A172 (cell line): ENCODE data around the gene MC1R. TPM values are rescaled to one million over a fixed set of nuclear protein-coding genes. Genes with fewer than 3 reads are reported as not detected.
"Not testable (repeated sequence)": the region's sequence is repeated elsewhere in the genome, so short reads cannot be mapped to it uniquely, and the experiment has no call there.

ENCODE experiments used
- DNase-seq: peaks from one replicate; pipeline ENCODE4 v3.0.0-alpha.2; 2015; ENCODE audit warnings: low spot score
- total RNA-seq: library from RNA; depleted of rRNA; stranded (reverse); fragments of >200 nt; shearing (Covaris generic); gene quantifications from 2 replicates; pipeline ENCODE4 v1.2.3, GENCODE V29; 2014

MC1R gene
- total RNA-seq, 1 experiment from 2014 or later = 7.2 TPM

- DNase-seq = no peak
Measured at GRCh38 chr16:89934611-89935553, 16.2 kb downstream of the MC1R start.

- not testable (repeated sequence) for DNase-seq
Measured at GRCh38 chr16:89935620-89936019, 17.0 kb downstream of the MC1R start.

DNA sequence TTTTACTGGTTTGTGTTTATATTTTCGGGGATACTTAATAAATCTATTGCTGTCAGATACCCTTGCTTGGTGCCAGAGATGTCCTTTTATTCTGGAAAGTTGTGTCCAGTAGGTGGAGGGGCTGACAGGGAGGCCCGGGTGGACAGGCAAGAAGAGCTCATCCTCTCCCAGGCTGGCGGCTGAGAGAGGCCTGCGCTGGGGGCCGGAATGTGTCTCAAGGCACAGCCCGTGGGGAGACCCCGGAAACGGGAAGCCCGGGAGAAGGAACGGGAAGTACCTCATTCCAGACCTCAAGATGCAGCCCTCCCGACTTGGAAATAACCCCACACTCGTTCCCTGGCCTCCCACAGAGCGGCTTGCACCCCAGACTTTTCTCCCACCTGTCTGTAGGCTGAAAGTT, 17.4 kb downstream of the MC1R start:
- DNase-seq = no peak

GRCh38 chr16:89936508-89936907, 17.8 kb downstream of the MC1R start:
- no peak for DNase-seq

DNA sequence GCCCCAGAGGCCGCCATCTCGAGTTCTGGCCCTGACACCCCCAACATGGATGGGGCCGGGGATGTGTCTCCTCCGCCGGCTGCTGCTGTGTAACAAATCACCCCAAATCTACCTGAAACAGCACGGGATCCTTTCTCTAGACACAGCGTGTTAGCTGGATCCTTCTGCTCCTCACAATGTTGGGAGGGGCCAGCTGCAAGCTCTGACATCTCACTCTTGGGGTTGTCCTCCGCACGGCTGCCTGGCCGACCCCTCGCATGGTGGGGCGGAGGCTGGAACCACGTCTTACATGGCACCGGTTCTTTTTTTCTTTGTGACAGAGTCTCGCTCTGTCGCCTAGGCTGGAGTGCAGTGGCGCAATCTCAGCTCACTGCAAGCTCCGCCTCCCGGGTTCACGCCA, 18.3 kb downstream of the MC1R start:
- no peak for DNase-seq

DNA sequence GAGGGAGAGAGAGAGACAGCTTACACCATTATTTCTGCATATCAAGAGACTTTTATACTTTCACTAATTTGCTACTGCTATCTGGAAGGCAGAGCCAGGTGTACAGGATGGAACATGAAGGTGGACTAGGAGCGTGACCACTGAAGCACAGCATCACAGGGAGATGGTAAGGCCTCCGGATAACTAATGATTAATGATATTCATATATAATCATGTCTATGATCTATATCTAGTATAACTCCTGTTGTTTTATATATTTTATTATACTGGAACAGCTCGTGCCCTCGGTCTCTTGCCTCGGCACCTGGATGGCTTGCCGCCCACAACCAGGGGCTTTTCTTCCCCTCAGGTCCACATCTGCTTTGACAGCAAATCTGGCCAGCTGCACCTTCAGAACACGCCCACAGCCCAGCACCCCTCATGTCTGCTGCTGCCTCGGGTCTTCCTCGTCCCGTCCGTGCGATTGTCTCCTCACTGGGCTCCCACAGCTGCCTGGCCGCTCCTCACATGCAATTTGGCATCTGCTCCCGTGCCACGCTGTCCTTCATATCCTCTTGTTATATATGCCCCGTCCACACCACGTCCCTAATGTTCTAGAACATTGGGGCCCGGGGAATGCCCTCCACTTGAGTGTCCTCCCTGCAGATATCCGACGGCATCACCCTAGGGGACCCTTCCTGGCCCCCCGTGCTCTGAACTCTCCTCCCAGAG, 19.7 kb downstream of the MC1R start:
- DNase-seq = no peak

DNA sequence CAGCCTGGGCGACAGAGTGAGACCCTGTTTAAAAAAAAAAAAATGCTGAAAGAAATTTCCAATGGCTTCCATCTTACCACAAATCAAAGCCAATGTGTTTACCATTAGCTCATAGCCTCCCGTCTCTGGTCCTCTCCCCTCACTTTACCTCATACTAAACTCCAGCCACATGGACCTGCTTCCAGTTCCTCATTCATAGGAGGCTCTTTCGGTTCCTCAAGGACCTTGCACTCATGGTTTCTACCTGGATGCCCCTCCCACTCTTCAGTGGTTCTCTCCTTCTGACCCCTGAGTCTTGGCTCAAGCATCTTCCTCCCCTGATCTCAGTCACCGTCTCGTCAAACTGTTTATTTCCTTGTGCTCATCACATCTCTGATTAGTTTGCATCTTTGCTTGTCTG, 26.1 kb downstream of the MC1R start:
- DNase-seq = no peak

DNA sequence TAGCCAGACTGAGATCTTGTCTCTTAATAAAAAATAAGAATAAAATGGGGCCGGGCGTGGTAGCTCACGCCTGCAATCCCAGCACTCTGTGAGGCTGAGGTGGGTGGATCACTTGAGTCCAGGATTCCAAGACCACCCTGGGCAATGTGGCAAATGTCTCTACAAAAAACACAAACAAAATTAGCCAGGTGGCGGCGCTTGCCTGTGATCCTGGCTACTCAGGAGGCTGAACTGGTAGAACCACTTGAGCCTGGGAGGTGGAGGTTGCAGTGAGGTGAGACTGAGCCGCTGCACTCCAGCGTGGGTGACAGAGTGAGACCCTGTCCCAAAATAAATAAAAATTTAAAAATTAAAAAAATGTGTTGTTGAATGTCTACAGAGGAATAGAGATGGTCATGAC, 27.0 kb downstream of the MC1R start:
- no peak for DNase-seq

- no peak for DNase-seq
Measured at GRCh38 chr16:89946515-89946914, 27.9 kb downstream of the MC1R start.

DNA sequence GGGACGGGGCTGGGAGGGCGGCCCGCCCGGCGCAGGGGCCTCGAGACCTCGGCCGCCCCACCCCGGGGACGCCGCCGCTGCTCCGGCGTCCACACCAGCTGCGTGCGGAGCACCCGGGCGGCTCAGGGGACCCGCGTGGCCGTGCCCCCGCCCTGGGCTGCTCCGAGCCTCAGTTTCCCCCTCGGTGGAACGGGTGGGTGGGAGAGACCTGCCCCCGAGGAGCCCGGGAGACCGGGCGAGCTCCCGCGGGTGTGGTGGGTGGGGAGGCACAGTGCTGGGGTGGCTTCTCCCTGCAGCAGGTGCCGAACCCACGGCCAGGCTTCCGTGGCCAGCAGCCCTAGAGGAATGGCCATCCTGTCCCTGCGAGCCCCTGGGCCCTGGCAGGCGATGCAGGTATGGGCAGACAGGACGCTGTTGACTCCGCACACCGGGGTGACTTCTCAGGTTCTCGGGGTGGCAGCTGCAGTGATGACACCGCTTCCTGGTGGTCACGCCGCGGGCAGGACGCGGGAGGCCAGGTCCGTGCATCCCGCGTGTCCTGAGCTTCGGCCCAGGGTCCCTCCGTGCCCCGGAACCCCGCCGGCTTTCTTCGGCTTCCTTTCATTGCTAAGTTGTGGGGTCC, 30.6 kb downstream of the MC1R start:
- no peak for DNase-seq

- no peak for DNase-seq
Measured at GRCh38 chr16:89949756-89950155, 31.1 kb downstream of the MC1R start.

GRCh38 chr16:89951509-89951908, 32.8 kb downstream of the MC1R start:
- DNase-seq = no peak

DNA sequence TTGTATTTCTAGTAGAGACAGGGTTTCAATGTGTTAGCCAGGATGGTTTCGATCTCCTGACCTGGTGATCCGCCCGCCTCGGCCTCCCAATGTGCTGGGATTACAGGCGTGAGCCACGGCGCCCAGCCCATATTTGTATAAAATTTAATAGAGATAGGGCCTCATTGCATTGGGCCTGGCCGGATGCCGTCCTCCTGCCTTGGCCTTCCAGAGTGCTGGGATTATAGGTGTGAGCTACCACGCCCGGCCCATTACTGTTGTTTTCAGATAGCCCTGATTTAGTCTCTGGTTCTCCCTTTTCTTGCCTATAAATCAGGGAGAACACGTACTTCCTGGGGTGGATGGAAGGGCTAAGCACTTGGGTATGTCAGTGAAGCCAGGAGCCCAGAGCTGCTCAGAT, 33.4 kb downstream of the MC1R start:
- no peak for DNase-seq

GRCh38 chr16:89952551-89952950, 33.9 kb downstream of the MC1R start:
- DNase-seq = no peak

- DNase-seq = no peak
Measured at GRCh38 chr16:89953671-89954406, 35.2 kb downstream of the MC1R start.

DNA sequence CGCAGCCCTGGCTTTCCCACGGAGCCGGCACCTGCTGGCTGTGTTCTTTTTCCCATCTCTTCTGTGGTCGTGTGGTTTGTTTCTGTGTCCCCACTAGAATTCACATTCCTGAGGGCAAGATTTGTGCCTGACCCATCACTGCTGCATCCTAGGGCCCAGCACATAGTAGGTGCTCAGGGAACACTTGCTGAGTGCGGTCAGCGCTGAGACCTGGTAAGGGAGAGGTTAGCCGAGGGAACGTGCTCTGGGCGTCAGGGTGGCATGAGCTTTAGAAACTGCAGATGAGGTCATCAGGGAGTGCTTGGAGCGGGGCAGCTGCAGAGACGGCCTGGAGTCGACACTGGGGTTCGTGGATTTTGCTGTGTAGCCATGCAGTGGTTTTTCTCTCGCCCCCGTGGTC, 35.8 kb downstream of the MC1R start:
- no peak for DNase-seq

DNA sequence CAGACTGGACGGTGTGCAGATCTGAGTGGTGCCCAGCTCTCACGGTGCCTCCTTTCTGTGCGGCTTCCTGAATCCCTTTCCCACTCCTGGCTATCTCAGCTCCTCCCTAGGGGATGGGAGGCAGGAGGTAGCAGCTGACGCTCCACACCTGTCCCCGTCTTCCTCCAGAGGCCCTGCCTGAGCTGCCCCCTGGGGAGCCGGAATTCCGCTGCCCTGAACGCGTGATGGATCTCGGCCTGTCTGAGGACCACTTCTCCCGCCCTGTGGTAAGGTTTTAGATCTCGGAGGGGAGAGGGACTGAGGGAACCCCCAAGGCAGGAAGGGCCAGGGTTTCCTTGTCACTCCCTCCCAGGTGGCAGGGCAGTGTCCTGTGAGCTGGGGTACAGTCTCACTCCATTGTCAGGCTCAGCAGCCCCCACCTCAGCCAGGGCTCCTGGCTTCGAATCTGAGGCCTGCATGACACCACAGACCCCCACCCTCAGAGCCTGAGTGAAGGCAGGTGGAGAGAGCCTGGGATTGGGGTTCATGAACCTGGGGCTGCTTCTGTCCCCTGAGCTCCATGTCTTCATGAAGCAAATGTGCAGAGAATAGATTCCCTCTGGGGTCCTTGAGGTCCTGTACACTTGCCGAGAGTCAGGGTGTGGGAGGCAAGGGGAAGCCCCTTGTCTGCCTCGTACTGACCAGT, 36.5 kb downstream of the MC1R start:
- no peak for DNase-seq

GRCh38 chr16:89956505-89957215, 38.0 kb downstream of the MC1R start:
- DNase-seq = no peak

DNA sequence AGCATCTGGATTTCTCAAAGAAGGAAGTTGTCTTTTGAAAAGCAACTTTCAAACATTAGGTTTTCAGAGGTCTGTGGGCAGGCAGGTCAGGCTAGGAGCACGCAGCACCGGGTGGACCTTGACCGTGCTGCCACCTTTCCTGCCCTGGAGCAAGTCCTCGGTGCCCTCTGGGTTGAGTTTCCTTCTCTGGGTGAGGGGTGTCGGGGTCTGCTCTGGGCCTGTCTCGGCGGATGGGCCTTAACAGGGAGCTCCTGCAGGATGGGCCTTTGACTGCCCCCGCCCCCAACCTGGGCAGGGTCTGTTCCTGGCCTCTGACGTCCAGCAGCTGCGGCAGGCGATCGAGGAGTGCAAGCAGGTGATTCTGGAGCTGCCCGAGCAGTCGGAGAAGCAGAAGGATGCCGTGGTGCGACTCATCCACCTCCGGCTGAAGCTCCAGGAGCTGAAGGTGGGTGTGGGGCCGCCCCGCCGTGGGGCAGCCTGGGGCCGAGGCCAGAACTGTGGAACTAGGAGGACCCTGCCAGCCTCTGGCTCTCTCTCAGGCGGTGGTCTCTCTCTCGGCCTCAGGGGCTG, 38.6 kb downstream of the MC1R start:
- no peak for DNase-seq

- DNase-seq = peak; percentile 50
Measured at GRCh38 chr16:89958068-89958467, 39.4 kb downstream of the MC1R start.
